Chondrocyte (in vitro differentiated cells): ENCODE results near the gene FRMPD4. TPM values are rescaled to one million over a fixed set of nuclear protein-coding genes. Genes with fewer than 3 reads are reported as not detected.

Source experiments
- DNase-seq: peaks from one replicate; pipeline ENCODE4 v3.0.0; 2021; ENCODE audit warnings: mixed read lengths, low spot score
- H3K27ac Mint-ChIP-seq: one replicate; pipeline ENCODE4 v1.8.0; 2021; ENCODE audit warnings: mild to moderate bottlenecking, moderate library complexity, mixed read lengths; ENCODE audit not compliant: unreplicated experiment
- H3K27me3 Mint-ChIP-seq: 2 replicates; pipeline ENCODE4 v1.8.0; 2021; ENCODE audit warnings: low read depth, mixed read lengths
- H3K36me3 Mint-ChIP-seq: 2 replicates; pipeline ENCODE4 v1.8.0; 2021; ENCODE audit warnings: low read depth, mixed read lengths
- H3K4me1 Mint-ChIP-seq: 2 replicates; pipeline ENCODE4 v1.8.0; 2021; ENCODE audit warnings: low read depth, mild to moderate bottlenecking, mixed read lengths
- H3K4me3 Mint-ChIP-seq: one replicate; pipeline ENCODE4 v1.8.0; 2021; ENCODE audit warnings: mild to moderate bottlenecking, moderate library complexity, mixed read lengths; ENCODE audit not compliant: unreplicated experiment
- H3K9me3 Mint-ChIP-seq: 2 replicates; pipeline ENCODE4 v1.8.0; 2021; ENCODE audit warnings: low read depth, mixed read lengths
- total RNA-seq: library from RNA; stranded (reverse); gene quantifications from 3 replicates; pipeline ENCODE4 v1.2.1, GENCODE V29; 2021
- TF ChIP-seq, protein P1 (sequence below): fragments of 200-600 bp; sonication (generic); IDR thresholded peaks from 2 replicates; pipeline ENCODE4 v1.5.0; 2021; ENCODE audit warnings: antibody characterized with exemption, mild to moderate bottlenecking, moderate library complexity

The FRMPD4 gene
- total RNA-seq, 1 donor from 2014 or later: 0.10 TPM

DNA sequence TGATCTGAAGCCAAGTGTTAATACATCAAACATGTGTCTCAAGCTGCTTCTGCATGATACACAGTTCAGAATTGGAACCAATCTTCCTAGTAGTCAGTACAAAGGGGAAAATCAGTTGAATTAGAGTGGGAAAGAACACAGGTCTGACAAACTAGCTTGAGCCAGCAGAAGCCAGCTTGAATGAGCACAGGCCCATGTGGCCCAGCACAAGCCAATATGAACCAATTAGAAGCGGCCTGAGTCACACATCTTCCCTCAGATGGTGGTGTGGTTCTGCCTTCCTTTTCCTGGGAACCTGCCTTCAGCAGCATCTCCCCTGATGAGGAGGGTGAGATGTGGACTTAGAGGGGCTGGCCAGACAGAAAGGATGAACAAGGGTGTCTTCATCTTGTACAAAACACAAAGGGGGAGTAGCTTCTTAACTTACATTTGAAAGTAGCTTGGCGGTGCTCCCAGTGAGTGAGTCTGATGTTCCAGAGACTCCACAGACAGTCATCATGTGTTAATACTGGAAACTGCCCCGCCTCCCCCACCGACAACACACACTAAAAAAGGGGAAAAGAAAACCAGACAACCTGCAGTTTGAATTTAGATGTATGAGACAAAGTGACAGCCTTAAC is 72.0 kb downstream of the FRMPD4 start:
- H3K27me3 Mint-ChIP-seq: peaks cover 2% of the 10 kb centered on the region
- no peaks in the 10 kb centered on the region for H3K4me1 Mint-ChIP-seq
- TF ChIP-seq, protein P1, sequence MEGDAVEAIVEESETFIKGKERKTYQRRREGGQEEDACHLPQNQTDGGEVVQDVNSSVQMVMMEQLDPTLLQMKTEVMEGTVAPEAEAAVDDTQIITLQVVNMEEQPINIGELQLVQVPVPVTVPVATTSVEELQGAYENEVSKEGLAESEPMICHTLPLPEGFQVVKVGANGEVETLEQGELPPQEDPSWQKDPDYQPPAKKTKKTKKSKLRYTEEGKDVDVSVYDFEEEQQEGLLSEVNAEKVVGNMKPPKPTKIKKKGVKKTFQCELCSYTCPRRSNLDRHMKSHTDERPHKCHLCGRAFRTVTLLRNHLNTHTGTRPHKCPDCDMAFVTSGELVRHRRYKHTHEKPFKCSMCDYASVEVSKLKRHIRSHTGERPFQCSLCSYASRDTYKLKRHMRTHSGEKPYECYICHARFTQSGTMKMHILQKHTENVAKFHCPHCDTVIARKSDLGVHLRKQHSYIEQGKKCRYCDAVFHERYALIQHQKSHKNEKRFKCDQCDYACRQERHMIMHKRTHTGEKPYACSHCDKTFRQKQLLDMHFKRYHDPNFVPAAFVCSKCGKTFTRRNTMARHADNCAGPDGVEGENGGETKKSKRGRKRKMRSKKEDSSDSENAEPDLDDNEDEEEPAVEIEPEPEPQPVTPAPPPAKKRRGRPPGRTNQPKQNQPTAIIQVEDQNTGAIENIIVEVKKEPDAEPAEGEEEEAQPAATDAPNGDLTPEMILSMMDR: no peak
- peaks cover 2% of the 10 kb centered on the region for H3K36me3 Mint-ChIP-seq
- no peak for DNase-seq
- H3K4me3 Mint-ChIP-seq: no peak overlapping the region
- H3K27ac Mint-ChIP-seq: no peak overlapping the region
- peaks cover 15% of the 10 kb centered on the region for H3K9me3 Mint-ChIP-seq

DNA sequence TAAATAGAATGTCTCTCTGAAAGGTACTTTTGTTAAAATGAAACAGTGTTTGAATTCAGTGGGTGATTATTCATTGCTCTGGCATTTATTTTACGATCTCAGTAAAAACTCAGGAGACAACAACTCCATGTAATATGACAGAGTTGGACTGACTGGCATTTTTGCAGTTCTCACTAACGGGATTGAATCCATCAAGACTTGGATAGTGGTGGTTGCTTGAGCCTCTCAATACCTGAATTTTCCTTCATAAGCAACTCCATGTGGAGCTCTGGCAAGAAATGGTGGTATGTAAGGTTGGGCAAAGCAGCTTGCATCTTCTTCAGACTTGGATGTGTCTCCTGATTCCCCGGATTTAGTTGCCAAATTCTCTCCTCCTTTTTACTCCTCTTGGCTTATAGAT is 72.7 kb downstream of the FRMPD4 start:
- Mint-ChIP-seq H3K4me3 (no peak overlapping the region), H3K27me3 (peaks cover 2% of the 10 kb centered on the region), H3K4me1 (no peaks in the 10 kb centered on the region), H3K36me3 (peaks cover 2% of the 10 kb centered on the region), H3K27ac (no peak overlapping the region), H3K9me3 (peaks cover 16% of the 10 kb centered on the region)
- TF ChIP-seq, protein P1: no peak
- DNase-seq: no peak

DNA sequence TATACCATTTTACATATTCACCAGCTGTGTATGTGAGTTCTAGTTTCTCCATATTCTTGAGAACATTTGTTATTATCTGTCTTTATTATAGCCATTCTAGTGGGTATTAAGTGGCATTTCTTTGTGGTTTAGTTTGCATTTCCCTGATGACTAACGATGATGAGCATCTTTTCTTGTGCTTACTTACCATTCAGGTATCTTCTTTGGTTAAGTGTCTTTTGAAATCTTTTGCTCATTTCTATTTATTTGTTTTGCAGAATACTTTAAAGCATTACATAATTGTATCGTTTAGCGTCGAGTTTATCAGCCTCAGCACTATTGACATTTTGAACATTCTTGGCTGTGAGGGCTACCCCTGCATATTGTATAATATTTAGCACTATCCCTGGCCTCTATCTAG is 85.4 kb downstream of the FRMPD4 start:
- Mint-ChIP-seq H3K4me3 (no peak overlapping the region), H3K4me1 (no peaks in the 10 kb centered on the region), H3K9me3 (peaks cover 18% of the 10 kb centered on the region), H3K27me3 (no peaks in the 10 kb centered on the region), H3K36me3 (no peaks in the 10 kb centered on the region), H3K27ac (no peak overlapping the region)
- TF ChIP-seq, protein P1: no peak
- no peak for DNase-seq

DNA sequence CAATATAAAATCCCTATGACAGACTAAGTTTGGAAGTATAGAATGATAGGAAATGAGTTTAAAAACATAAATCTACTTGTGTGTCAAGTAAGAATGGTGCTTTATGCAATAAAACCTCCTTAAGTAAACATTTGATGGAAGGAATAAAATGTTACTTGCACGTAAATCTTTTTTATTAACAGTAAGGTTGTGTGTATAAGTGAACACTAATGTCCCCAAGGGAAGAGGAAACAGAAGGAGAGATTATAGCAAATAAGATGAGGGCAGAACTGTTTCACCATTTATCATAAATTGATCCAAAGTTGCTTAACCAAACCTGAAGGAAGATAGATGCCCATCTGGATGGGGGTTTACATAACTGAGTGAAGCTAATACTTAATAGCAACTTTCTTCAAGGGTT is 86.8 kb downstream of the FRMPD4 start:
- Mint-ChIP-seq H3K4me3 (no peak overlapping the region), H3K4me1 (no peaks in the 10 kb centered on the region), H3K27me3 (no peaks in the 10 kb centered on the region), H3K27ac (no peak overlapping the region), H3K9me3 (peaks cover 18% of the 10 kb centered on the region), H3K36me3 (no peaks in the 10 kb centered on the region)
- DNase-seq: no peak
- TF ChIP-seq, protein P1: no peak

DNA sequence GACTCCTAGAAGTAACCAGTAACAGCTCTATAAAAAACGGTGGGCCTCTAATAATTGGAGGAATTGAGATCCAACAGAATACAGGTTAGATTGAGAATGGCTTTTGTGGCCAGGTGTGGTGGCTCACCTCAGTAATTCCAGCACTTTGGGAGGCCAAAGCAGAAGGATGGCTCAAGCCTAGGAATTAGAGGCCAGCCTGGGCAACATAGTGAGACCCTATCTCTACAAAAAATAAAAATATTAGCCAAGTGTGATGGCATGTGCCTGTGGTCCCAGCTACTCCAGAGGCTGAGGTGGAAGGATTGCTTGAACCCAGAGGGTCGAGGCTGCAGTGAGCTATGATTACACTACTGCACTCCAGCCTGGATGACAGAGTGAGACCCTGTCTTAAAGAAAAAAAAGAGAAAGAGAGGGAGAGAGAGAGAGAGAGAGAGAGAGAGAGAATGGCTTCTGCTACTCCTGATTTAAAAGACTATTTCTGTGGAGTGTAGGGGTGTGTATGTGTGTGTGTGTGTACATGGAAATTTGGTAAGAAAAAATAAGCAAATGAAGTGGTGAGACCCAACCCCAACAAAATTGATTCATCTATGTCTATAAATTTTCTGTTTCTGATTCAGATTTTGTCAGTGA is 89.3 kb downstream of the FRMPD4 start:
- no peak for DNase-seq
- Mint-ChIP-seq H3K9me3 (peaks cover 15% of the 10 kb centered on the region), H3K4me3 (no peak overlapping the region), H3K36me3 (no peaks in the 10 kb centered on the region), H3K27me3 (no peaks in the 10 kb centered on the region), H3K27ac (no peak overlapping the region), H3K4me1 (no peaks in the 10 kb centered on the region)
- TF ChIP-seq, protein P1: no peak
